ENCODE data around the gene AGRP. TPM values are rescaled to one million over a fixed set of nuclear protein-coding genes. Genes with fewer than 3 reads are reported as not detected.

AGRP gene
- polyA plus RNA-seq, 1 experiment, result not detected

- Histone ChIP-seq H3K4me3 (ENCODE audit: low read depth, low read length) (no peak overlapping the region), H3K27me3 (ENCODE audit: control insufficient read depth, insufficient read depth, low read length) (no peaks in the 10 kb centered on the region), H3K36me3 (ENCODE audit: control insufficient read depth, insufficient read depth, low read length) (peaks cover 2% of the 10 kb centered on the region; the same call in 1 of the 2 replicates)
- ChIA-PET CTCF (interaction anchor here (7.1 to 16.9 kb wide), 2 partner anchors 13 to 35 kb away, joined by 39 to 276 read pairs; no protein-coding TSS in a partner anchor), POLR2A (no interaction called here)
- TF ChIP-seq CTCF (IDR thresholded peaks at IDR 0.05; ENCODE audit: insufficient read depth, low read depth, low read length), result no peak
- DNase-seq (ENCODE audit: low read depth), result no peak
Observed at GRCh38 chr16:67459861-67460150, 23.5 kb downstream of the AGRP start.

GRCh38 chr16:67459066-67459860 lies 24.1 kb downstream of the AGRP start:
- no peaks in the 10 kb centered on the region for H3K27me3 ChIP-seq (ENCODE audit: control insufficient read depth, insufficient read depth, low read length)
- no peak overlapping the region for H3K4me3 ChIP-seq (ENCODE audit: low read depth, low read length)
- DNase-seq (ENCODE audit: low read depth), result no peak
- ChIA-PET POLR2A (no interaction called here), CTCF (interaction anchor here (1.5 to 16.9 kb wide), 4 partner anchors 11 to 35 kb away, joined by 3 to 276 read pairs (median 22); no protein-coding TSS in a partner anchor)
- no peak for TF ChIP-seq CTCF (IDR thresholded peaks at IDR 0.05; ENCODE audit: insufficient read depth, low read depth, low read length)
- H3K36me3 ChIP-seq (ENCODE audit: control insufficient read depth, insufficient read depth, low read length), result peaks cover 2% of the 10 kb centered on the region; the same call in 1 of the 2 replicates

GRCh38 chr16:67458121-67458641 lies 25.2 kb downstream of the AGRP start:
- Histone ChIP-seq H3K27me3 (ENCODE audit: control insufficient read depth, insufficient read depth, low read length) (no peaks in the 10 kb centered on the region), H3K36me3 (ENCODE audit: control insufficient read depth, insufficient read depth, low read length) (peaks cover 4% of the 10 kb centered on the region; the same call in 1 of the 2 replicates), H3K4me3 (ENCODE audit: low read depth, low read length) (no peak overlapping the region)
- ChIA-PET POLR2A (no interaction called here), CTCF (interaction anchor here (0.8 to 16.9 kb wide), 6 partner anchors 10 to 34 kb away, joined by 3 to 276 read pairs (median 6); partner anchors contain the start of gene ATP6V0D1)
- DNase-seq (ENCODE audit: low read depth), result no peak
- TF ChIP-seq CTCF (IDR thresholded peaks at IDR 0.05; ENCODE audit: insufficient read depth, low read depth, low read length), result no peak

- Histone ChIP-seq H3K27me3 (ENCODE audit: control insufficient read depth, insufficient read depth, low read length) (no peaks in the 10 kb centered on the region), H3K4me3 (ENCODE audit: low read depth, low read length) (no peak overlapping the region), H3K36me3 (ENCODE audit: control insufficient read depth, insufficient read depth, low read length) (peaks cover 9% of the 10 kb centered on the region)
- POLR2A ChIA-PET, result no interaction called here
- TF ChIP-seq CTCF (IDR thresholded peaks at IDR 0.05; ENCODE audit: insufficient read depth, low read depth, low read length), result no peak
- CTCF ChIA-PET, result interaction anchor here (0.8 to 16.9 kb wide), 6 partner anchors 9 to 33 kb away, joined by 3 to 276 read pairs (median 6); partner anchors contain the start of gene ATP6V0D1
- DNase-seq (ENCODE audit: low read depth), result no peak
Observed at GRCh38 chr16:67457611-67458010, 25.7 kb downstream of the AGRP start.

- CTCF ChIA-PET, result interaction anchor here (1.4 to 16.9 kb wide), 7 partner anchors 8 to 32 kb away, joined by 5 to 276 read pairs (median 9); partner anchors contain the start of gene ATP6V0D1
- POLR2A ChIA-PET, result interaction anchor here (0.6 kb wide), 1 partner anchor 23 kb away, joined by 3 read pairs; no protein-coding TSS in a partner anchor
Observed at GRCh38 chr16:67456391-67457081, 26.8 kb downstream of the AGRP start.

More at GRCh38 chr16:67456391-67457081, 26.8 kb downstream of the AGRP start:
- H3K4me3 ChIP-seq (ENCODE audit: low read depth, low read length), result no peak overlapping the region
- DNase-seq (ENCODE audit: low read depth), result no peak
- H3K27me3 ChIP-seq (ENCODE audit: control insufficient read depth, insufficient read depth, low read length), result no peaks in the 10 kb centered on the region
- peaks cover 12% of the 10 kb centered on the region for H3K36me3 ChIP-seq (ENCODE audit: control insufficient read depth, insufficient read depth, low read length)
- peak; percentile 64 for TF ChIP-seq CTCF (IDR thresholded peaks at IDR 0.05; ENCODE audit: insufficient read depth, low read depth, low read length)
